Cerebellar nuclear complex (tissue), 1 donor: ENCODE measurements around the gene KATNAL2.

ENCODE experiments used
- DNase-seq, 2 experiments: peaks; one replicate each; lab custom pipeline; 2025; lab: John Stamatoyannopoulos, UW

Gene KATNAL2

GRCh38 chr18:47110492-47111274, 193.3 kb downstream of the KATNAL2 start:
- DNase-seq, result no peak

- no peak for DNase-seq
These were observed 196.6 kb downstream of the KATNAL2 start for GRCh38 chr18:47113796-47114540.

- DNase-seq, result no peak
These were observed 197.8 kb downstream of the KATNAL2 start for GRCh38 chr18:47115205-47115604.

GRCh38 chr18:47118981-47119380, 201.6 kb downstream of the KATNAL2 start:
- DNase-seq, result no peak

GRCh38 chr18:47120428-47120827, 203.0 kb downstream of the KATNAL2 start:
- no peak for DNase-seq

GRCh38 chr18:47121146-47121545, 203.7 kb downstream of the KATNAL2 start:
- no peak for DNase-seq

- DNase-seq, result no peak
These were observed 223.9 kb downstream of the KATNAL2 start for GRCh38 chr18:47141289-47141688.

- no peak for DNase-seq
These were observed 225.8 kb downstream of the KATNAL2 start for GRCh38 chr18:47143153-47143552.

- DNase-seq, result no peak
These were observed 226.6 kb downstream of the KATNAL2 start for GRCh38 chr18:47143899-47144485.

GRCh38 chr18:47146206-47146605, 228.8 kb downstream of the KATNAL2 start:
- no peak for DNase-seq

GRCh38 chr18:47149457-47150028, 232.1 kb downstream of the KATNAL2 start:
- DNase-seq, result no peak

GRCh38 chr18:47150029-47150823, 232.8 kb downstream of the KATNAL2 start, which contains the start of gene HDHD2:
Gene HDHD2 (minus strand): TSS chr18:47150500. CDS start chr18:47136439, 14,061 bp downstream.
- peak in 1 of 2 experiments; percentile 59 for DNase-seq

GRCh38 chr18:47150824-47151366, 233.5 kb downstream of the KATNAL2 start:
- DNase-seq, result no peak

GRCh38 chr18:47151439-47151838, 234.0 kb downstream of the KATNAL2 start:
- DNase-seq, result no peak
